ENCODE results near the gene ATF3. TPM values are rescaled to one million over a fixed set of nuclear protein-coding genes. Genes with fewer than 3 reads are reported as not detected.

Gene ATF3
- total RNA-seq, 1 experiment from 2014 or later, result 335 TPM

DNA sequence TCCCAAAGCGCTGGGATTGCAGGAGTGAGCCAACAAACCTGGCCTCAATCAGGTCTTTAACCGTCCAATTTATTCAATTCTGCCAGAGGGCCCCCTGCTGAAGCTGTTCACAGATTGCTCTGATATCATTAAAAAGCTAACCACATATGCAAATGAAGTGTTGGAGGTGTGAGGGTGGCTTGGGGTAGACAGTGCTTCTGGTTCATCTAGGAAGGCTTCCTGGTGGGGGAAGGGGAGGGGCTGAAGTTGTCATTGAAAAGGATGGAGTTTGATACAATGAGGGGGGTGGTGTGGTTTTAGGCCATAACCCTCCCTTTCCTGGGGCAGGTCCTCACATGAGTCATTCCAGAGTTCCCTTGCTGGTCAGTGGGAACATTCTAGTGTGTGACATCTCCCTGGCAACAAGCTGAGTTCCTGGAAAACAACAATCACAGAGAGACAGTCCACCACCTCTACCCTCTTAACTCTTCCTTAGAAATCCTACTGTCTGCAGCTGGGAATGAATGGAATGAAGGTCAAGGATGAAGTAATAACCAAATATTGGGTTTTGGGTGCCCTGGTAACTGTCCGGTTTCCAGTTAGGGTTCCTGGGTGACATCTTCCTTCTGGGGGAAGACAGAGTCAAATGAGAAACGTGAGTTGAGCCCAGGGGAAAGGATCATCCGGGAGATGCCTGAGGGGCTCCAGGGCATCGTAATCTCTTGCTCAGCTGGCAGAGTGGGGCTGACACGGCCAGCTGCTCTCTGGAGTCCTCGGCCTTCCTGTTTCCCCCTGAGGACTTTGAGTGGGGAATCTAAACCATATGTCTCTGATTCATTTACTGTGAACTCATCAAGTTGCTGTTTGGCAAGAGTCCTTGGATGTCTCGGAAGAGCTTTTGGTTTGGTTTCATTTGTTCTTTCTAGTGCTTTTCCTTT lies 58.9 kb downstream of the ATF3 start:
- TF ChIP-seq EZH2phosphoT487 (IDR thresholded peaks at IDR 0.05; ENCODE audit: borderline replicate concordance, low read length) (no peak), EZH2 (IDR thresholded peaks at IDR 0.05; ENCODE audit: low read length, unreplicated experiment) (no peak)
- TF ChIP-seq, protein P1, sequence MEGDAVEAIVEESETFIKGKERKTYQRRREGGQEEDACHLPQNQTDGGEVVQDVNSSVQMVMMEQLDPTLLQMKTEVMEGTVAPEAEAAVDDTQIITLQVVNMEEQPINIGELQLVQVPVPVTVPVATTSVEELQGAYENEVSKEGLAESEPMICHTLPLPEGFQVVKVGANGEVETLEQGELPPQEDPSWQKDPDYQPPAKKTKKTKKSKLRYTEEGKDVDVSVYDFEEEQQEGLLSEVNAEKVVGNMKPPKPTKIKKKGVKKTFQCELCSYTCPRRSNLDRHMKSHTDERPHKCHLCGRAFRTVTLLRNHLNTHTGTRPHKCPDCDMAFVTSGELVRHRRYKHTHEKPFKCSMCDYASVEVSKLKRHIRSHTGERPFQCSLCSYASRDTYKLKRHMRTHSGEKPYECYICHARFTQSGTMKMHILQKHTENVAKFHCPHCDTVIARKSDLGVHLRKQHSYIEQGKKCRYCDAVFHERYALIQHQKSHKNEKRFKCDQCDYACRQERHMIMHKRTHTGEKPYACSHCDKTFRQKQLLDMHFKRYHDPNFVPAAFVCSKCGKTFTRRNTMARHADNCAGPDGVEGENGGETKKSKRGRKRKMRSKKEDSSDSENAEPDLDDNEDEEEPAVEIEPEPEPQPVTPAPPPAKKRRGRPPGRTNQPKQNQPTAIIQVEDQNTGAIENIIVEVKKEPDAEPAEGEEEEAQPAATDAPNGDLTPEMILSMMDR (conservative IDR thresholded peaks at IDR 0.05; ENCODE audit: low read depth, low read length), result no peak
- H3K9ac ChIP-seq (ENCODE audit: low read length), result peak overlapping the region; percentile 49
- BruUV-seq (replicated peaks), result TSS peak; percentile 85
- H3K79me2 ChIP-seq (ENCODE audit: low read length), result no peaks in the 10 kb centered on the region
- no peaks in the 10 kb centered on the region for H3K9me2 ChIP-seq (replicated peaks; ENCODE audit: low read length)
- no peaks in the 10 kb centered on the region for H4K20me1 ChIP-seq (ENCODE audit: low read length)
- ChIA-PET POLR2A (ENCODE audit: unreplicated experiment) (interaction anchor here (0.6 to 1.2 kb wide), 3 partner anchors 15 to 71 kb away, joined by 3 to 5 read pairs (median 5); no protein-coding TSS in a partner anchor), CTCF (interaction anchor here (0.6 to 1.1 kb wide), 4 partner anchors 71 to 190 kb away, joined by 3 to 4 read pairs (median 4); no protein-coding TSS in a partner anchor)
- no peaks in the 10 kb centered on the region for H3K27me3 ChIP-seq (ENCODE audit: low read length)
- peak overlapping the region; percentile 40 for H3K4me3 ChIP-seq (ENCODE audit: low read length)
- H3F3A ChIP-seq (ENCODE audit: low read length, unreplicated experiment), result no peaks in the 10 kb centered on the region
- H3K4me2 ChIP-seq (ENCODE audit: low read length), result peak overlapping the region; percentile 70
- peaks cover 47% of the 10 kb centered on the region for H3K4me1 ChIP-seq (ENCODE audit: insufficient read depth, low read length)
- H3K27ac ChIP-seq (ENCODE audit: low read length), result peak overlapping the region; percentile 84
- no peaks in the 10 kb centered on the region for H3K36me3 ChIP-seq (ENCODE audit: low read depth, low read length)
- H2AFZ ChIP-seq (ENCODE audit: low read length), result peak overlapping the region; percentile 48
- intact Hi-C loops (cut with micrococcal nuclease), result loop anchor here (1.0 to 5.0 kb wide), 3 partner anchors 59 to 190 kb away; partner anchors contain the start of genes ATF3 and FLVCR1
- no peaks in the 10 kb centered on the region for H3K9me3 ChIP-seq (ENCODE audit: low read length)
- ATAC-seq, result peak; percentile 59
- DNase-seq, result peak; percentile 98

DNA sequence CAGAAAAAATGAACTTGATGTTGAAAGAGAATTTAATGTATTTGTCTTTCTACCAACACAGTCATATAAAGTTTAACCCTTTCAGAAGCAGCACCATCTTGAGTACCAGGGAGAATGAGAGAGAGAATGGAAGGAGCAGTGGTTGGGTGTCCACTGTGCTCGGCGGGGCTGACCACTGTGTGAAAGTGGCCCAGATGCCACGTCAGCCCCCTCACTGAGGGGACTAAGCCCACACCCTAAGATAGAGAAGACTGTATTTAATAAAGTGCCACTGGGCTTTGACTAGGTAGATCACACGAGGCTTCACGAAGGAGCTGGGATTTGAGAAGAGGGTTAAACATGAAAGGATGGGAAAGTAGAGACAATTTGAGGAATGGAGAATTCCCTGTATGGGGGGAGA lies 59.9 kb downstream of the ATF3 start:
- H2AFZ ChIP-seq (ENCODE audit: low read length), result no peak overlapping the region
- peak overlapping the region; percentile 84 for H3K27ac ChIP-seq (ENCODE audit: low read length)
- H3K4me1 ChIP-seq (ENCODE audit: insufficient read depth, low read length), result peaks cover 47% of the 10 kb centered on the region
- peak overlapping the region; percentile 49 for H3K9ac ChIP-seq (ENCODE audit: low read length)
- H3K79me2 ChIP-seq (ENCODE audit: low read length), result no peaks in the 10 kb centered on the region
- no peak for TF ChIP-seq EZH2phosphoT487 (IDR thresholded peaks at IDR 0.05; ENCODE audit: borderline replicate concordance, low read length)
- TF ChIP-seq, protein P1 (conservative IDR thresholded peaks at IDR 0.05; ENCODE audit: low read depth, low read length), result no peak
- TF ChIP-seq EZH2 (IDR thresholded peaks at IDR 0.05; ENCODE audit: low read length, unreplicated experiment), result no peak
- no peaks in the 10 kb centered on the region for H3F3A ChIP-seq (ENCODE audit: low read length, unreplicated experiment)
- no peaks in the 10 kb centered on the region for H3K36me3 ChIP-seq (ENCODE audit: low read depth, low read length)
- H3K9me3 ChIP-seq (ENCODE audit: low read length), result no peaks in the 10 kb centered on the region
- no peaks in the 10 kb centered on the region for H4K20me1 ChIP-seq (ENCODE audit: low read length)
- H3K9me2 ChIP-seq (replicated peaks; ENCODE audit: low read length), result no peaks in the 10 kb centered on the region
- ATAC-seq (no peak), DNase-seq (no peak)
- H3K4me2 ChIP-seq (ENCODE audit: low read length), result peak overlapping the region; percentile 70
- CTCF ChIA-PET, result interaction anchor here (0.7 kb wide), 1 partner anchor 191 kb away, joined by 3 read pairs; no protein-coding TSS in a partner anchor
- no TSS peak for BruUV-seq (replicated peaks)
- POLR2A ChIA-PET (ENCODE audit: unreplicated experiment), result interaction anchor here (0.7 to 1.2 kb wide), 2 partner anchors 50 to 72 kb away, joined by 3 to 5 read pairs; no protein-coding TSS in a partner anchor
- intact Hi-C loops (cut with micrococcal nuclease), result loop anchor here (5.0 kb wide), 1 partner anchor 189 kb away; the partner anchor contains the start of gene FLVCR1
- no peaks in the 10 kb centered on the region for H3K27me3 ChIP-seq (ENCODE audit: low read length)
- no peak overlapping the region for H3K4me3 ChIP-seq (ENCODE audit: low read length)

Measured in PC-3 (cell line).